K562 treated with DMSO at 1 percent for 48 hours (cell line): ENCODE results near the gene MAPK9. TPM values are rescaled to one million over a fixed set of nuclear protein-coding genes. Genes with fewer than 3 reads are reported as not detected.

Experiments
- total RNA-seq: library from RNA; unstranded; fragments of 300-600 nt; gene quantifications from 2 replicates; pipeline ENCODE4 v1.2.3, GENCODE V29; 2022; ENCODE audit warnings: low replicate concordance; ENCODE audit errors: extremely low read depth

The MAPK9 gene
- not detected in 2 replicates for total RNA-seq

GRCh38 chr5:180291943-180292831 lies at the start of gene MAPK9:
MAPK9 (minus strand) TSS chr5:180292083; CDS start chr5:180280561, 11,522 bp downstream.

DNA sequence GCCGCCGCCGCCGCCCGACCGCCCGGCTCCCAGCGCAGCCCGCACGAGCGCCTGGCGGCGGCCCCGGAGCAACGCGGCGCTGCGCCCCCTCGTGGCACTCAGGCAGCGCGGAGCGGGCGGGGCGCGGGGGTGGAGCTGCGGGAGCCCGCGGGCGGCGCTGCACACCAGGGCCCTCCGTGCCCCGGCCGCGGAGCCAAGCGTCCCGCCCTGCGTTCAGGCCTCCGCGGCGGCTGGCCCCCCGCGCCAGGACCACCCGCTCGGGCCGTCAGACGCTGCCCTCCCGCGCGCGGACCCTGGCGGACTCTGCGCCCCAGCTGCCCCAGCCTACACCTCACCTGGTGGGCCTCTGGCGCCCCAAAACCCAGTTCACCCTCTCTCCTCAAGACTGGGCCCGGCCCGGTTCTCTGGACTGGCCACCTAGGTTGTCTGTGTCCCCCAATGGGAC lies 82.7 kb downstream of the MAPK9 start, which contains the start of gene RASGEF1C:
TSS of gene RASGEF1C (minus strand) at position 75 of the 445 bp plus-strand sequence. CDS start 71,159 bp downstream, outside the sequence.

Other genes starting within 250 kb of the MAPK9 start
- not detected in 2 replicates for gene RNF130, start 220.3 kb downstream of the MAPK9 start, total RNA-seq
- gene RASGEF1C, start 82.9 kb downstream of the MAPK9 start, total RNA-seq = not detected in 2 replicates
- gene GFPT2, start 61.3 kb upstream of the MAPK9 start, total RNA-seq = not detected in 2 replicates
- gene CNOT6, start 202.3 kb upstream of the MAPK9 start, total RNA-seq = not detected in 2 replicates